Activated T-cell treated with anti-CD3 and anti-CD28 coated beads, Interleukin-2, amount 50 U/mL, for 48 hours (primary cell): Measurements from ENCODE around the gene C1QTNF12.

Experiments used
- DNase-seq, 2 experiments: peaks; one replicate each; pipeline ENCODE4 v3.0.0-alpha.2; 2020

Gene C1QTNF12

GRCh38 chr1:1239614-1240347 lies 6.7 kb downstream of the C1QTNF12 start:
- DNase-seq: no peak

- DNase-seq: no peak
Measured at GRCh38 chr1:1239227-1239613, 7.3 kb downstream of the C1QTNF12 start.

- DNase-seq: no peak
Measured at GRCh38 chr1:1238702-1239178, 7.8 kb downstream of the C1QTNF12 start.

DNA sequence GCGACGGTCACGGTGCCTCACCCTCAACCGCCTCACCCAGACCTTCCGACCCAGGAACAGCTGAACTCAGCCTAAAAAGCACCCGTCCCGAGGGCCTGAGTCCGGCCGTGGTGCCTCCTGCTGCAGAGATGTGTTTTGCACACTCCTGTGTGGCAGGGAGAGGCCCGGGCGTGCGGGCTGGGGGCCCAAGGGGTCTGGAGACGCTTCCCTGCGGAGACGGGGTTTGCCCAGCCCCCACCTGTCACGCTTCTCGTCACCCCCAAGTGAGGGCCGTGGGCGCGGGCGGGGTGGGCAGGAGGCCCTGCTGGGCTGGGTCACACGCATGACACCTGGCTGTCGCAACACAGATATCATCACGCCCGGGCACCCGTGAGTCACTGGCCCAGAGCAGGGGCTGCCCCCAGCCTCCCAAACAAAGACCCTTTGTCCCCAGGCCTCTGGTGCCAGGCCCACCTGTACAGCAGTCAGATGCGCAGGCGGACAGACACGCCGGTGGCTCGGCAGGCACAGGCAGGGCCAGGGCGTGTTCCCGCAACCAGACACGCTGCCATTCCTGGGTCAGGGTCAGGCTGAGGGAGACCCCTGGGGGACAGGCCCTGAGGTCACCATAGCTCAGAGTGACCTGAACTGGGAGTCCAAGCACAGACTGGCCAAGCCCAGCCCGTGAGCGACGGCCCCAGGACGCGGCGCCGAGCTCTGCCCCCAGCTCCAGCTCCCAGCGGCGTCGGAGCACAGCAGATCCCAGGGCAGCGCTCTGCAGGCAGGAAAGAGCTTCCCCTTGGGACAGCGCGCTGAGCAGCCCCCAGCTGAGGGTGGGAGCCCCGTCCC lies 8.4 kb downstream of the C1QTNF12 start:
- no peak for DNase-seq

DNA sequence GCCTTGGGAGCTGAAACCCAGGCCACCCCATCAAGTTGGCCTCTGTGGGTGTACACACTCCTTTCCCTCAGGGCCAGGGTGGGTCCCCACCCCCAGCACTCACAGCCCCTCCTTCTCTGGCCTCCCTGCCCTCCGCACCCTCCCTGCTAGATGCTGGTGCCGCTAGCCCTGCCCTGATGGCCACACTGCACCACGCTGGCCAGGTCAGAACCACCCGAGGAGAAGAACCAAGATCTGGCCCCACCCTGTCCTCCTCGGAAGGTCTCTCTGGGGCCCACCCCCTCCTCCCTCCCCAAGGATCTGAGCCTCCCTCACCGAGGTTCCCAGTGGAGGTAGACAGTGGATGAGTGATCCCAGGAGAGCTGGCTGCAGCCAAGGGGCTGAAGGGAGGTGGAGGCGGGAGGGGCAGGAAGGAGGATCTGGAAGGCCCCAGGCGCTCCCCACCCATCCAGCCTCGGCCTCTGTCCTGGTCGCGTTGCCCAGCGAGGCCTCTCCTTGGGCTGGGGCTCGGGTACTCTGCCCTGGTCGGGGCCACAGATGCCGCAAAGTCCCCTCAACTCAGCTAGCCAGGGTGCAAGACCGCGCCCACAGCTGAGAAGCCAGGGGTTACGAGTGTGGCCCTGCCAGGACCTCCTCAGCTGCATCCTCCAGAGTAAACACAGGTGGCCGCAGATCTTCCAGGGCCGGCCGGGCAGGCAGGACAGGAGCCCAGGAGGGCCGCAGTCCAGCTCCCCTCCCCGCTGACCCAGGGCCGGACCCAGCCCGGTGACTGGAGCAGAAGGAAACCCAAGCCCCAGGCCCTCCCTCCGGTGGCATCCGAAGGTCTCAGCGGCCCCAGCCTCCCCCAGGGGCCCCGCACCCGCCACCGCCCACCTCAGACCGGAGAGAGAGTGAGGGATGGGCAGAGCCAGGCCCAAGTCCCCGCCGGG lies 9.3 kb downstream of the C1QTNF12 start:
- DNase-seq: no peak

DNA sequence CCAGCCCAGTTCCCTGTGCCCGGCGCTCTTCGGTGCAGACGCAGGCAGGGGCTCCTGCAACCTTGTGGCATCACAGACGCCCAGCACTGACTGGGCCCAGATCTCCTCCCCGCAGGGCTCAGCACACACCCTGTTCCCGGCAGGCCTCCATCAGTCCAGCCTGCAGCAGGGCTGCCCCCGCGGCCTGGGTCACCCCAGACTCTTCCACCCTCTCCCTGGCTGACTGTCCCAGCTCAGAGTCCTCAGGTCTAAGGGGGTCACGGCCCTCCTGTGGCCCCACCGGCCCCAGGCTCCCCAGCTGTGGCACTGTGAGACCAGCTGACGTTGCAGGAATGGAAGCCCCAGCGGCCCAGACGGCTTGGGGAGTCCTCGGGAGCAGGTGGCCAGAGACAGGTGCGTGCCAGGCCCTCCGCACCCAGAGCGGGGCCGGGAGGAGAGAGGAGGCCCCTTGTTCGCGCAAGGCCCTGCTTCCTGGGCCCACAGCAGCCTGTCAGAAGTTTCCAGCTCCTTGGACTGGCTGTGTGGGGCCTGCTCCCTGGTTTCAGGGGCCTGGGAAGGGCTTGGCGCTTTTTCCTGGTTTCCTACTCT lies 10.3 kb downstream of the C1QTNF12 start:
- no peak for DNase-seq

GRCh38 chr1:1235016-1235744 lies 11.3 kb downstream of the C1QTNF12 start:
- no peak for DNase-seq

- DNase-seq: no peak
Measured at GRCh38 chr1:1234180-1234808, 12.2 kb downstream of the C1QTNF12 start.

DNA sequence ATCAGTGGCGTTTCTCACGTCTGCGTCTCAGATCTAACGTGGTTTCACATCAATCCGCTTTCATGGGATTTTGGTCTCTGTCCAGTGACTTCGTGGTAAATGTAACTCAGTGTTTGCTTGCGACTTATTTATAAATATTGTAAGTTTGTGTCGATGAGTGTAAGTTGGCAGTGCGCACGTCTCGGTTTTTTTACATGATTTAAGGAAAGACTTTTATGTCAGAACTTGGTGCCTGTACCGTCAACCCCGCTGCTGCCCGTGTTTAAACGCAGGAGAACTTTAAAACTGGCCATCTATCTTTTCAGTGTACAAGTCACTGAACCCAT lies 13.0 kb downstream of the C1QTNF12 start:
- no peak for DNase-seq

GRCh38 chr1:1232796-1233566 lies 13.5 kb downstream of the C1QTNF12 start:
- no peak for DNase-seq

GRCh38 chr1:1232208-1232795 lies 14.2 kb downstream of the C1QTNF12 start, which contains the start of gene B3GALT6:
Gene B3GALT6 (plus strand): TSS chr1:1232237. CDS start chr1:1232279, 42 bp downstream.
- DNase-seq: no peak

DNA sequence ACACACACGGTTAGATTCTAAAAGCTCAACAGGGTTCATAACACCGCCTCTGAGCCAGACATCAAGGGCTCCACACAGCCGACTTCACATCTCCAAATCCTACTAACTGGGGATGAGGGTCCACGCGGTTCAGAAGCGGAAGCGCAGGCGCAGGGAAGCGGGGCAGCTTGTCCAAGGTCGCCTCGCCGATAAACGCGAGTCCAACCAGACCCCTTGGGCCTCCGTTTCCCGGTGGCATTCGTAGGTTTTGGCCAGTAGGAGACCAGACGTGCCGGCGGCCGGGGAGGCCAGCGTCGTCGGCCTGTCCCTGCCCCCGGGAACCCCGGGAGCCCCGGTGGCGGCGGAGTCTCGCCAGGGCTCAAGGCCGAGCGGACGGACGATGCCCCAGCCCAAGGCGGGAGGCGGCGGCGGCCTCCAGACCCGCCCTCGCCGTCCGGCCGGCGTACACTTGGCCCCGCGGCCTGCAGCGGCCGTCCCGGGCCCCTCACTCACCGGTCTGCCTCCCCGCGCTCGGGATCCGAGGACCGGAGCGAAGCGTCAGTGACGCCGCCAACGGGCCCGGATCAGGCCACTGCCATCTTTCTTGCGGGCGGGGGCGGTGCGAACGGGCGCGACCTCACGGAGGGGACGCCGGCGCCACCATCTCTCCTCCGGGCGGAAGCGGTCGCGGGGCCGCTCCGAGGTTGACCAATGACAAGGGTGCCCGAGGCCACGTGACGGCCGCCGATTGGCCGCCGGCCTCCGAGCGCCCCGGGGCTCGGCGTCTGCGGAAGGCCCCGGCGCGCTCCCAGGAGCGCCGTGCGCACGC lies 14.9 kb downstream of the C1QTNF12 start, which contains the start of gene SDF4:
TSS of gene SDF4 (minus strand) at position 602 of the 808 bp plus-strand sequence. CDS start 3,229 bp downstream, outside the sequence.
- DNase-seq: peak; percentile 96 to 97

- DNase-seq: no peak
Measured at GRCh38 chr1:1230656-1231399, 15.7 kb downstream of the C1QTNF12 start.

GRCh38 chr1:1229770-1230169 lies 16.8 kb downstream of the C1QTNF12 start:
- DNase-seq: no peak

- no peak for DNase-seq
Measured at GRCh38 chr1:1228596-1229321, 17.8 kb downstream of the C1QTNF12 start.

DNA sequence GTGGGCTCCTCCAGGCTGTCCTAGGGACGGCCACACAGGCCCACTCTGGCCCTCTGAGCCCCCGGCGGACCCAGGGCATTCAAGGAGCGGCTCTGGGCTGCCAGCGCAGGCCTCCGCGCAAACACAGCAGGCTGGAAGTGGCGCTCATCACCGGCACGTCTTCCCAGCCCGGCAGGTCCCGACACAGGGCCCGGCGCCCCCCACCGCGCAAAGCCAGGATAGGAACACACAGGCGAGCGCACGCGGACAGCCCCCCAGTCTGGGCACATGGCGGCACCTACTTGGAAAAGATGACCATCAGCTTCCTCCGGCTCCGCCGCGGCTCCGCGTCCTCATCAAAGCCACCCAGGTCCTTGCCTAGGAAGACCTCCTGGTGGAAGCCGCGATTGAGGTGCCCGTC lies 18.3 kb downstream of the C1QTNF12 start:
- DNase-seq: no peak

- no peak for DNase-seq
Measured at GRCh38 chr1:1227386-1227785, 19.1 kb downstream of the C1QTNF12 start.
